Natural killer cell (primary cell): Measurements from ENCODE around the gene ASIC3. TPM values are rescaled to one million over a fixed set of nuclear protein-coding genes. Genes with fewer than 3 reads are reported as not detected.

Experiments
- ATAC-seq, 3 donors: fragments of 150-1000 bp in 2 of 3; fragments of 200-7000 bp in 1 of 3; cut with Tn5 transposase; 1 replicate in 1 of 3; 2 replicates in 2 of 3; pipeline ENCODE4 v1.10.0; 2021; ENCODE audit warnings: mild to moderate bottlenecking in 2 of 3, moderate library complexity in 2 of 3
- DNase-seq, 2 donors: peaks; one replicate each; pipeline versions ENCODE4 v3.0.0 to v3.0.0-alpha.2; 2013 to 2021; ENCODE audit warnings: mixed read lengths in 1 of 2
- H3K27ac ChIP-seq: one replicate; pipeline ENCODE4 v1.5.1; 2013; ENCODE audit warnings: mild to moderate bottlenecking, low read length
- H3K27me3 ChIP-seq: one replicate; pipeline ENCODE4 v1.6.1; 2013; ENCODE audit warnings: low read length; ENCODE audit not compliant: control insufficient read depth, insufficient read depth
- H3K36me3 ChIP-seq: one replicate; pipeline ENCODE4 v1.6.1; 2013; ENCODE audit warnings: low read length; ENCODE audit not compliant: control insufficient read depth, insufficient read depth
- H3K4me1 ChIP-seq: one replicate; pipeline ENCODE4 v1.6.1; 2013; ENCODE audit warnings: low read length; ENCODE audit not compliant: control insufficient read depth, insufficient read depth
- H3K4me3 ChIP-seq: one replicate; pipeline ENCODE4 v1.5.1; 2013; ENCODE audit warnings: low read length
- H3K9me3 ChIP-seq: one replicate; pipeline ENCODE4 v1.6.1; 2013; ENCODE audit warnings: low read length; ENCODE audit not compliant: control insufficient read depth, insufficient read depth
- H3K27ac Mint-ChIP-seq, 2 donors: one replicate each; pipeline ENCODE4 v1.8.0; 2022; ENCODE audit warnings: mild to moderate bottlenecking in 2 of 2, mixed read lengths in 2 of 2, moderate library complexity in 1 of 2
- H3K27me3 Mint-ChIP-seq, 2 donors: one replicate each; pipeline ENCODE4 v1.8.0; 2022; ENCODE audit warnings: low read depth in 2 of 2, mixed read lengths in 2 of 2
- H3K36me3 Mint-ChIP-seq: one replicate; pipeline ENCODE4 v1.8.0; 2022; ENCODE audit warnings: mixed read lengths
- H3K4me1 Mint-ChIP-seq, 2 donors: one replicate each; pipeline ENCODE4 v1.8.0; 2022; ENCODE audit warnings: mixed read lengths in 2 of 2
- H3K4me3 Mint-ChIP-seq: one replicate; pipeline ENCODE4 v1.8.0; 2022; ENCODE audit warnings: mild to moderate bottlenecking, moderate library complexity, mixed read lengths
- H3K9me3 Mint-ChIP-seq, 2 donors: one replicate each; pipeline ENCODE4 v1.8.0; 2022; ENCODE audit warnings: mixed read lengths in 2 of 2
- WGBS: methylation state at CpG from one replicate; pipeline ENCODE4 v1.1.7; 2013; ENCODE audit warnings: missing lambda C conversion rate; ENCODE audit not compliant: insufficient coverage; 5-methylcytosine and 5-hydroxymethylcytosine counted together
- intact Hi-C: fragments of 100-400 bp; cut with micrococcal nuclease; formaldehyde crosslinking; loops from one replicate; pipeline ENCODE4 v1.14.2; 2022
- total RNA-seq, 4 donors: library from RNA; stranded (reverse); fragments of 120-200 nt in 1 of 4; gene quantifications; one replicate each; pipeline versions ENCODE4 v1.2.3 to v1.2.4, GENCODE V29; 2013 to 2022
- TF ChIP-seq, protein P1 (sequence below): fragments of 200-600 bp; IDR thresholded peaks from one replicate; pipeline ENCODE4 v1.8.0; 2022; ENCODE audit warnings: antibody characterized with exemption

The ASIC3 gene
- total RNA-seq, 3 donors from 2014 or later (not counting 1 experiment from before 2014, with no cell fraction given): 5.7 to 7.9 (median 5.9) TPM

DNA sequence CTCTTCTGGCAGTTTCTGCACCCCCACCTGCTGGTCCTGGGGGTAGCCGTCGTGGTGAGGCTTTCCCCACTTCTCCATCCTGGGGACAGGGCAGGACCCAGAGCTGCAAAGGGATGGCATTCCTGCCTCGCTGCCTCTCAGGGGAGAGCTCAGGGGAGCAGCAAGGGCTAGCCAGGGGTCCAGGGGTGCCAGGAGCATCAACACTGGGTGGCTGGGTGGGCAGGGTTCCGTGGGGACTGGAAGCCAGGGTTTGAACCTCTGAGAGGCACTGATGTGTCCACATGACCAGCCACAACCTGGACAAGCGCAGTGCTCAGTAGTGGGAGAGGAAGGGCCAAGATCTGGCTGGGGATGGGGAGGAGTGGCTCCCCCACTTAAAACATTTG, 14.5 kb upstream of the ASIC3 start:
- H3K4me3 Mint-ChIP-seq: no peak overlapping the region
- TF ChIP-seq, protein P1, sequence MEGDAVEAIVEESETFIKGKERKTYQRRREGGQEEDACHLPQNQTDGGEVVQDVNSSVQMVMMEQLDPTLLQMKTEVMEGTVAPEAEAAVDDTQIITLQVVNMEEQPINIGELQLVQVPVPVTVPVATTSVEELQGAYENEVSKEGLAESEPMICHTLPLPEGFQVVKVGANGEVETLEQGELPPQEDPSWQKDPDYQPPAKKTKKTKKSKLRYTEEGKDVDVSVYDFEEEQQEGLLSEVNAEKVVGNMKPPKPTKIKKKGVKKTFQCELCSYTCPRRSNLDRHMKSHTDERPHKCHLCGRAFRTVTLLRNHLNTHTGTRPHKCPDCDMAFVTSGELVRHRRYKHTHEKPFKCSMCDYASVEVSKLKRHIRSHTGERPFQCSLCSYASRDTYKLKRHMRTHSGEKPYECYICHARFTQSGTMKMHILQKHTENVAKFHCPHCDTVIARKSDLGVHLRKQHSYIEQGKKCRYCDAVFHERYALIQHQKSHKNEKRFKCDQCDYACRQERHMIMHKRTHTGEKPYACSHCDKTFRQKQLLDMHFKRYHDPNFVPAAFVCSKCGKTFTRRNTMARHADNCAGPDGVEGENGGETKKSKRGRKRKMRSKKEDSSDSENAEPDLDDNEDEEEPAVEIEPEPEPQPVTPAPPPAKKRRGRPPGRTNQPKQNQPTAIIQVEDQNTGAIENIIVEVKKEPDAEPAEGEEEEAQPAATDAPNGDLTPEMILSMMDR: no peak
- DNase-seq (no peak), ATAC-seq (no peak)
- Histone ChIP-seq H3K27ac (no peak overlapping the region), H3K4me1 (peaks cover 6% of the 10 kb centered on the region), H3K9me3 (no peaks in the 10 kb centered on the region), H3K4me3 (no peak overlapping the region), H3K27me3 (no peaks in the 10 kb centered on the region), H3K36me3 (peaks cover 23% of the 10 kb centered on the region)
- 89% methylated on average over 5 of the region's 5 CpGs for WGBS
- H3K9me3 Mint-ChIP-seq: no peaks in the 10 kb centered on the region
- H3K27ac Mint-ChIP-seq: no peak overlapping the region
- no peaks in the 10 kb centered on the region for H3K36me3 Mint-ChIP-seq
- intact Hi-C loops: no loop called here
- H3K4me1 Mint-ChIP-seq: peaks cover 2 to 4% of the 10 kb centered on the region in 2 donors
- H3K27me3 Mint-ChIP-seq: no peaks in the 10 kb centered on the region

DNA sequence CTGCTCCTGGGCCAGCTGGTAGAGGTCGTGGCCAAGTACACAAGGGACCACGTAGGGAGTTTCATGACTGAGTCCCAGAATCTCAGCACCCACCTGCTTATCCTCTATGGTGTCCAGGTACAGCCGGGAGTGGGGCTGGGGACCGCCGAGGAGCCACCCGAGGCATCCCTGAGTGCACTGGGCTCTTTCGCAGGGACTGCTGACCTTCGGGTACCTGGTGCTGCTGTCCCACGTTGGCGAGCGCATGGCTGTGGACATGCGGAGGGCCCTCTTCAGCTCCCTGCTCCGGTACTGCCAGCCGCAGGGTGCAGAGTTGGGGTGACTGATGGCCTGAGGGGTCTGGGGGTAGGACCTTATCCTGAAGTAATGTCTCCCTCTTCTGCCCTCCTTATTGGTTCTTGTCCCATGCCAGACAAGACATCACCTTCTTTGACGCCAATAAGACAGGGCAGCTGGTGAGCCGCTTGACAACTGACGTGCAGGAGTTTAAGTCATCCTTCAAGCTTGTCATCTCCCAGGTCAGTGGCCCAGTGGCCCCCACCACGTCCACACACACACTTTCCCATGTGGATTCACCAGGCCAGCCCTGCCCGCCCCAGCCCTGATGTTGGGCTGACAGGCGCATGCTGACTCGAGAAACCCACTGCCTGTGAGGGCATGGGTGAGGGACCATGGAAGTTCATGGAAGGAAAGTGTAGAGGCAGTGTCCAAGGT, 13.9 kb upstream of the ASIC3 start:
- no peaks in the 10 kb centered on the region for H3K27me3 ChIP-seq
- ATAC-seq (no peak), DNase-seq (no peak)
- H3K4me3 Mint-ChIP-seq: no peak overlapping the region
- TF ChIP-seq, protein P1: no peak
- intact Hi-C loops: no loop called here
- no peaks in the 10 kb centered on the region for H3K9me3 Mint-ChIP-seq
- H3K9me3 ChIP-seq: no peaks in the 10 kb centered on the region
- no peaks in the 10 kb centered on the region for H3K4me1 ChIP-seq
- no peak overlapping the region for H3K4me3 ChIP-seq
- H3K27ac Mint-ChIP-seq: no peak overlapping the region
- 95% methylated on average over 21 of the region's 21 CpGs for WGBS
- no peaks in the 10 kb centered on the region for H3K36me3 Mint-ChIP-seq
- H3K27me3 Mint-ChIP-seq: no peaks in the 10 kb centered on the region
- peaks cover 23% of the 10 kb centered on the region for H3K36me3 ChIP-seq
- H3K27ac ChIP-seq: no peak overlapping the region
- H3K4me1 Mint-ChIP-seq: peaks cover 2 to 5% of the 10 kb centered on the region in 2 donors

DNA sequence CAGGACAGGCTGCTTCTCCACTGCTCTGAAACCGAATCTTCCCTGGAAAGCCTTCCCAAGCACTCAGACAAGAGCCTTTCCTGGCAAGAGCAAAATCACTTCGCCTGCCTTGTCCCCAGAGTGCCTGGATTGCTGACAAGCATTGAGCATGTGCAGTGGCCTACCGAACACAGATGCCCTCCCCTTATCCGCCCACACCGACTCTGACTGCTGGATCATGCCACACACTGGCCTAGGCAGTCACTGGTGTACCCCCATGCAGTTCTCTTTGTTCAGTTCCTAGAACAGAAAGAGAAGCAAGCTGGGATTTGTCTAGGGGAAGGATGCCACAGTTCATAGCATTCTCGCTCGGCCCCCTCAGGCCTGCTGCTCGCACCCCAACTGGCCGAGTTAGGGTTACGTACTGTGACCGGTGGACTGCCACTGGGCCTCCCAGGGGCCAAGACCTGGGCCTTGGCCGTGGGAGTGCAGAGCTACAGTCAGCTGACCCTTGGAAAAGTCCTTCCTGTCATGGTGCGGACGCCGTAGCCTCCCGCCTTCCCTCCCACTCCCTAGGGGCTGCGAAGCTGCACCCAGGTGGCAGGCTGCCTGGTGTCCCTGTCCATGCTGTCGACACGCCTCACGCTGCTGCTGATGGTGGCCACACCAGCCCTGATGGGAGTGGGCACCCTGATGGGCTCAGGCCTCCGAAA, 13.2 kb upstream of the ASIC3 start:
- H3K4me1 ChIP-seq: no peaks in the 10 kb centered on the region
- no peak overlapping the region for H3K27ac ChIP-seq
- H3K27me3 Mint-ChIP-seq: no peaks in the 10 kb centered on the region
- H3K27me3 ChIP-seq: no peaks in the 10 kb centered on the region
- H3K4me3 ChIP-seq: no peak overlapping the region
- no peak overlapping the region for H3K4me3 Mint-ChIP-seq
- H3K4me1 Mint-ChIP-seq: peaks cover 9 to 12% of the 10 kb centered on the region in 2 donors
- H3K36me3 Mint-ChIP-seq: no peaks in the 10 kb centered on the region
- H3K9me3 ChIP-seq: no peaks in the 10 kb centered on the region
- H3K9me3 Mint-ChIP-seq: no peaks in the 10 kb centered on the region
- DNase-seq (no peak), ATAC-seq (no peak)
- peaks cover 23% of the 10 kb centered on the region for H3K36me3 ChIP-seq
- H3K27ac Mint-ChIP-seq: no peak overlapping the region
- intact Hi-C loops: no loop called here
- TF ChIP-seq, protein P1: no peak
- 95% methylated on average over 21 of the region's 21 CpGs for WGBS
